PC-9 (cell line): ENCODE measurements around the gene SVOPL. TPM values are rescaled to one million over a fixed set of nuclear protein-coding genes. Genes with fewer than 3 reads are reported as not detected.
"Not testable (repeated sequence)": the region's sequence is repeated elsewhere in the genome, so short reads cannot be mapped to it uniquely, and the experiment has no call there.

Experiments
- BruUV-seq: library from RNA; stranded (reverse); fragments of 400-500 nt; replicated peaks from 2 replicates; lab custom pipeline; 2021; lab: Mats Ljungman, UMichigan
- CTCF ChIA-PET: fragments of 300-600 bp; sonication (Branson Sonifier 250); formaldehyde crosslinking; loops from one replicate; lab custom pipeline; 2022; ENCODE audit warnings: antibody characterized with exemption; lab: Charles Lee
- POLR2A ChIA-PET: fragments of 300-600 bp; sonication (Branson Sonifier 250); formaldehyde crosslinking; loops from one replicate; lab custom pipeline; 2022; ENCODE audit warnings: antibody characterized with exemption; ENCODE audit not compliant: unreplicated experiment; lab: Charles Lee
- DNase-seq, 2 experiments: peaks; one replicate each; pipeline versions ENCODE4 v3.0.0 to v3.0.0-alpha.2; 2015 to 2022; ENCODE audit warnings: mixed read lengths in 1 of 2
- H2AFZ ChIP-seq: fragments of 200-600 bp; sonication (generic); 2 replicates; pipeline ENCODE4 v1.8.1; 2017; ENCODE audit warnings: antibody characterized with exemption
- H3F3A ChIP-seq: fragments of 200-600 bp; sonication (generic); 2 replicates; pipeline ENCODE4 v1.8.1; 2017; ENCODE audit warnings: antibody characterized with exemption, mild to moderate bottlenecking, low read depth; ENCODE audit not compliant: insufficient read depth
- H3K27ac ChIP-seq: fragments of 200-600 bp; sonication (generic); 2 replicates; pipeline ENCODE4 v1.6.1; 2016; ENCODE audit warnings: mixed run types
- H3K27me3 ChIP-seq: fragments of 200-600 bp; sonication (generic); 2 replicates; pipeline ENCODE4 v1.6.1; 2016; ENCODE audit warnings: low read depth, mixed run types; ENCODE audit not compliant: insufficient read depth
- H3K36me3 ChIP-seq: fragments of 200-600 bp; sonication (generic); 2 replicates; pipeline ENCODE4 v1.6.1; 2016; ENCODE audit warnings: low read depth, mixed run types
- H3K4me1 ChIP-seq: fragments of 200-600 bp; sonication (generic); replicated peaks from 2 replicates; pipeline ENCODE4 v1.6.1; 2016; ENCODE audit warnings: mixed run types; ENCODE audit not compliant: insufficient read depth
- H3K4me2 ChIP-seq: fragments of 200-600 bp; sonication (generic); 2 replicates; pipeline ENCODE4 v1.6.1; 2017; ENCODE audit warnings: mixed run types
- H3K4me3 ChIP-seq: fragments of 200-600 bp; sonication (generic); 2 replicates; pipeline ENCODE4 v1.6.1; 2016; ENCODE audit warnings: mixed run types
- H3K79me2 ChIP-seq: fragments of 200-600 bp; sonication (generic); 2 replicates; pipeline ENCODE4 v1.6.1; 2017; ENCODE audit warnings: low read depth, mixed run types
- H3K9me2 ChIP-seq: fragments of 200-600 bp; sonication (generic); 2 replicates; pipeline ENCODE4 v1.8.1; 2017; ENCODE audit warnings: mild to moderate bottlenecking; ENCODE audit not compliant: insufficient read depth
- H3K9me3 ChIP-seq: fragments of 200-600 bp; sonication (generic); 2 replicates; pipeline ENCODE4 v1.8.1; 2016; ENCODE audit warnings: low read depth; ENCODE audit not compliant: insufficient read depth
- H4K20me1 ChIP-seq: fragments of 200-600 bp; sonication (generic); 2 replicates; pipeline ENCODE4 v1.8.1; 2017; ENCODE audit not compliant: insufficient read depth
- CTCF ChIP-seq: fragments of 200-600 bp; sonication (generic); conservative IDR thresholded peaks from 2 replicates; pipeline ENCODE4 v1.6.1; 2017; ENCODE audit warnings: mixed run types, antibody characterized with exemption, mild to moderate bottlenecking, moderate library complexity
- EZH2 ChIP-seq: fragments of 200-600 bp; sonication (generic); IDR thresholded peaks from 2 replicates; pipeline ENCODE4 v1.8.0; 2017; ENCODE audit warnings: antibody characterized with exemption, low read depth
- intact Hi-C: fragments of 100-400 bp; cut with micrococcal nuclease; formaldehyde crosslinking; loops from one replicate; pipeline ENCODE4 v1.10.0; 2022; ENCODE audit not compliant: unreplicated experiment
- total RNA-seq: library from RNA; stranded (reverse); gene quantifications from 2 replicates; pipeline ENCODE4 v1.2.3, GENCODE V29; 2021

The SVOPL gene
- total RNA-seq, 1 experiment from 2014 or later, result 0.70 TPM

GRCh38 chr7:138690495-138690894 lies 10.7 kb downstream of the SVOPL start:
- H2AFZ ChIP-seq, result no peak overlapping the region
- H3K4me2 ChIP-seq, result no peak overlapping the region
- H3K79me2 ChIP-seq, result no peaks in the 10 kb centered on the region
- no peaks in the 10 kb centered on the region for H3K36me3 ChIP-seq
- no peak overlapping the region for H3K27ac ChIP-seq
- CTCF ChIA-PET, result no interaction called here
- no peak for DNase-seq
- no peak for TF ChIP-seq CTCF
- no peak for TF ChIP-seq EZH2
- H3F3A ChIP-seq, result no peaks in the 10 kb centered on the region
- POLR2A ChIA-PET, result no interaction called here
- intact Hi-C loops, result no loop called here
- no peaks in the 10 kb centered on the region; the same call in 1 of the 2 replicates for H3K9me2 ChIP-seq
- H3K9me3 ChIP-seq, result no peaks in the 10 kb centered on the region
- no peaks in the 10 kb centered on the region for H3K4me1 ChIP-seq
- no peaks in the 10 kb centered on the region for H3K27me3 ChIP-seq
- no peak overlapping the region for H3K4me3 ChIP-seq
- BruUV-seq, result no TSS peak
- H4K20me1 ChIP-seq, result no peaks in the 10 kb centered on the region

- H3K9me2 ChIP-seq, H3K27ac ChIP-seq, H3K4me1 ChIP-seq, H2AFZ ChIP-seq, DNase-seq, H3K4me2 ChIP-seq, H4K20me1 ChIP-seq, POLR2A ChIA-PET, H3K79me2 ChIP-seq, BruUV-seq, intact Hi-C loops, H3F3A ChIP-seq, H3K9me3 ChIP-seq, H3K36me3 ChIP-seq, CTCF ChIA-PET, H3K4me3 ChIP-seq, H3K27me3 ChIP-seq: not testable (repeated sequence)
These were observed 13.1 kb downstream of the SVOPL start for GRCh38 chr7:138688037-138688436.

- Histone ChIP-seq H3K4me1 (no peaks in the 10 kb centered on the region), H3K9me2 (no peaks in the 10 kb centered on the region), H3K9me3 (no peaks in the 10 kb centered on the region), H3K79me2 (no peaks in the 10 kb centered on the region), H3K27ac (no peak overlapping the region), H3K36me3 (no peaks in the 10 kb centered on the region), H3F3A (no peaks in the 10 kb centered on the region), H4K20me1 (no peaks in the 10 kb centered on the region), H3K4me2 (no peak overlapping the region), H2AFZ (no peak overlapping the region), H3K4me3 (no peak overlapping the region), H3K27me3 (no peaks in the 10 kb centered on the region)
- DNase-seq, result no peak
- BruUV-seq, result no TSS peak
- ChIA-PET POLR2A (no interaction called here), CTCF (no interaction called here)
- intact Hi-C loops, result no loop called here
- no peak for TF ChIP-seq CTCF
- TF ChIP-seq EZH2, result no peak
These were observed 16.8 kb downstream of the SVOPL start for GRCh38 chr7:138684340-138684739.

GRCh38 chr7:138679793-138680192 lies 21.4 kb downstream of the SVOPL start:
- Histone ChIP-seq H3K4me3 (no peak overlapping the region), H3K36me3 (no peaks in the 10 kb centered on the region), H3K9me3 (no peaks in the 10 kb centered on the region), H3F3A (no peaks in the 10 kb centered on the region), H3K27ac (no peak overlapping the region), H3K4me1 (no peaks in the 10 kb centered on the region), H4K20me1 (no peaks in the 10 kb centered on the region), H3K4me2 (no peak overlapping the region), H2AFZ (no peak overlapping the region), H3K27me3 (no peaks in the 10 kb centered on the region), H3K9me2 (no peaks in the 10 kb centered on the region), H3K79me2 (no peaks in the 10 kb centered on the region)
- no peak for DNase-seq
- intact Hi-C loops, result no loop called here
- CTCF ChIA-PET, result no interaction called here
- no TSS peak for BruUV-seq
- POLR2A ChIA-PET, result no interaction called here
- TF ChIP-seq CTCF, result no peak
- TF ChIP-seq EZH2, result no peak
